DOHH2 (cell line): ENCODE measurements around the gene BTRC.

ENCODE experiments used
- H3F3A ChIP-seq: fragments of 200-600 bp; sonication (generic), shearing (Covaris generic); 2 replicates; pipeline ENCODE4 v1.6.0; 2016; ENCODE audit warnings: antibody characterized with exemption, mild to moderate bottlenecking; ENCODE audit not compliant: control insufficient read depth, insufficient read depth
- H3K27ac ChIP-seq: fragments of 200-600 bp; sonication (generic); 2 replicates; pipeline ENCODE4 v1.5.1; 2014; ENCODE audit warnings: low read depth, mild to moderate bottlenecking, low read length, moderate library complexity
- H3K27me3 ChIP-seq: fragments of 200-600 bp; sonication (generic); 2 replicates; pipeline ENCODE4 v1.6.1; 2014; ENCODE audit warnings: mild to moderate bottlenecking, low read length, mixed read lengths; ENCODE audit not compliant: control insufficient read depth
- H3K36me3 ChIP-seq: fragments of 200-600 bp; sonication (generic); 2 replicates; pipeline ENCODE4 v1.6.1; 2014; ENCODE audit warnings: mild to moderate bottlenecking, low read length, moderate library complexity, mixed read lengths; ENCODE audit not compliant: control insufficient read depth
- H3K4me1 ChIP-seq: fragments of 200-600 bp; sonication (generic); 2 replicates; pipeline ENCODE4 v1.6.1; 2014; ENCODE audit warnings: mild to moderate bottlenecking, low read length, mixed read lengths; ENCODE audit not compliant: control insufficient read depth
- H3K4me2 ChIP-seq: fragments of 200-600 bp; sonication (generic); 2 replicates; pipeline ENCODE4 v1.6.0; 2014; ENCODE audit warnings: mild to moderate bottlenecking, low read length, moderate library complexity
- H3K4me3 ChIP-seq: fragments of 200-600 bp; sonication (generic); 2 replicates; pipeline ENCODE4 v1.5.1; 2014; ENCODE audit warnings: mild to moderate bottlenecking, low read length, mixed read lengths
- H3K79me2 ChIP-seq: fragments of 200-600 bp; sonication (generic); 2 replicates; pipeline ENCODE4 v1.6.1; 2014; ENCODE audit warnings: mild to moderate bottlenecking, low read length, mixed read lengths; ENCODE audit not compliant: control insufficient read depth
- H3K9me2 ChIP-seq: fragments of 200-600 bp; sonication (generic); replicated peaks from 2 replicates; pipeline ENCODE4 v1.6.1; 2014; ENCODE audit warnings: mild to moderate bottlenecking, low read length, mixed read lengths; ENCODE audit not compliant: control insufficient read depth
- H3K9me3 ChIP-seq: fragments of 200-600 bp; sonication (generic); 2 replicates; pipeline ENCODE4 v1.6.1; 2014; ENCODE audit warnings: antibody characterized with exemption, low read length, mixed read lengths; ENCODE audit not compliant: control insufficient read depth, insufficient read depth
- H4K20me1 ChIP-seq: fragments of 200-600 bp; sonication (generic); 2 replicates; pipeline ENCODE4 v1.6.0; 2014; ENCODE audit warnings: low read depth, mild to moderate bottlenecking, antibody characterized with exemption, low read length, moderate library complexity; ENCODE audit not compliant: control insufficient read depth, insufficient read depth
- CTCF ChIP-seq: fragments of 200-600 bp; sonication (generic); IDR thresholded peaks from one replicate; pipeline ENCODE4 v1.5.1; 2014; ENCODE audit warnings: antibody characterized with exemption, mild to moderate bottlenecking, low read depth, low read length; ENCODE audit not compliant: poor library complexity, severe bottlenecking
- EZH2phosphoT487 ChIP-seq: fragments of 200-600 bp; sonication (generic); IDR thresholded peaks from 2 replicates; pipeline ENCODE4 v1.6.1; 2017; ENCODE audit warnings: borderline replicate concordance, mild to moderate bottlenecking, antibody characterized with exemption, low read length, moderate library complexity, mixed read lengths

The BTRC gene

GRCh38 chr10:101504438-101504837, 150.5 kb downstream of the BTRC start:
- Histone ChIP-seq H3K9me2 (no peaks in the 10 kb centered on the region), H3K9me3 (no peaks in the 10 kb centered on the region), H3K4me2 (no peak overlapping the region), H3K79me2 (no peaks in the 10 kb centered on the region), H3K27me3 (peaks cover 4% of the 10 kb centered on the region; the same call in 1 of the 2 replicates), H3F3A (no peaks in the 10 kb centered on the region), H3K4me3 (no peak overlapping the region), H3K4me1 (peaks cover 4% of the 10 kb centered on the region), H3K27ac (no peak overlapping the region), H3K36me3 (no peaks in the 10 kb centered on the region), H4K20me1 (no peaks in the 10 kb centered on the region)
- TF ChIP-seq CTCF (no peak), EZH2phosphoT487 (no peak)

- H3F3A ChIP-seq = no peaks in the 10 kb centered on the region
- peaks cover 4% of the 10 kb centered on the region; the same call in 1 of the 2 replicates for H3K27me3 ChIP-seq
- no peaks in the 10 kb centered on the region for H3K36me3 ChIP-seq
- no peaks in the 10 kb centered on the region for H4K20me1 ChIP-seq
- H3K9me2 ChIP-seq = no peaks in the 10 kb centered on the region
- H3K4me2 ChIP-seq = no peak overlapping the region
- TF ChIP-seq CTCF (no peak), EZH2phosphoT487 (no peak)
- peaks cover 4% of the 10 kb centered on the region for H3K4me1 ChIP-seq
- no peaks in the 10 kb centered on the region for H3K79me2 ChIP-seq
- H3K27ac ChIP-seq = no peak overlapping the region
- H3K9me3 ChIP-seq = no peaks in the 10 kb centered on the region
- no peak overlapping the region for H3K4me3 ChIP-seq
Observed at GRCh38 chr10:101506829-101507661, 153.1 kb downstream of the BTRC start.

GRCh38 chr10:101507828-101508227, 153.9 kb downstream of the BTRC start:
- H3K4me3 ChIP-seq = no peak overlapping the region
- no peaks in the 10 kb centered on the region for H3K9me3 ChIP-seq
- no peaks in the 10 kb centered on the region for H4K20me1 ChIP-seq
- no peaks in the 10 kb centered on the region for H3K79me2 ChIP-seq
- H3K4me2 ChIP-seq = no peak overlapping the region
- peaks cover 4% of the 10 kb centered on the region for H3K4me1 ChIP-seq
- no peak overlapping the region for H3K27ac ChIP-seq
- peaks cover 4% of the 10 kb centered on the region; the same call in 1 of the 2 replicates for H3K27me3 ChIP-seq
- no peaks in the 10 kb centered on the region for H3K9me2 ChIP-seq
- no peak for TF ChIP-seq CTCF
- TF ChIP-seq EZH2phosphoT487 = no peak
- no peaks in the 10 kb centered on the region for H3F3A ChIP-seq
- no peaks in the 10 kb centered on the region for H3K36me3 ChIP-seq
